ENCODE data around the gene ZFC3H1. TPM values are rescaled to one million over a fixed set of nuclear protein-coding genes. Genes with fewer than 3 reads are reported as not detected.

Gene ZFC3H1
- total and polyA plus RNA-seq, 2 of the 13 experiments (the other 11 are each of a cell fraction or from before 2014, with no cell fraction given), result 17.1 to 38.3 TPM

- no peak for TF ChIP-seq PBX3 (CRISPR knock-in tag; IDR thresholded peaks at IDR 0.05; ENCODE audit: borderline replicate concordance)
- peak; percentile 85 for TF ChIP-seq HDAC2 (CRISPR knock-in tag; IDR thresholded peaks at IDR 0.05)
- no peak for TF ChIP-seq SP1 (IDR thresholded peaks at IDR 0.05)
- TF ChIP-seq SP1 (CRISPR knock-in tag; IDR thresholded peaks at IDR 0.05), result peak; percentile 68
- TF ChIP-seq MXD4 (CRISPR knock-in tag; IDR thresholded peaks at IDR 0.05), result peak; percentile 93
- TF ChIP-seq ARID3A (IDR thresholded peaks at IDR 0.05; ENCODE audit: low read depth, low read length), result no peak
- no peak; the same call in 1 of the 2 replicates for TF ChIP-seq THAP9 (CRISPR knock-in tag; IDR thresholded peaks at IDR 0.05; ENCODE audit: borderline replicate concordance)
- peak; percentile 83; the same call in 1 of the 2 replicates for TF ChIP-seq ZNF280B (CRISPR knock-in tag; IDR thresholded peaks at IDR 0.05; ENCODE audit: borderline replicate concordance)
- TF ChIP-seq TOPORS (CRISPR knock-in tag; IDR thresholded peaks at IDR 0.05), result no peak
- peak; percentile 69; the same call in 1 of the 2 replicates for TF ChIP-seq ZC3H4 (CRISPR knock-in tag; IDR thresholded peaks at IDR 0.05; ENCODE audit: borderline replicate concordance)
- TF ChIP-seq KLF6 (CRISPR knock-in tag; IDR thresholded peaks at IDR 0.05), result peak; percentile 65; the same call in 1 of the 2 replicates
- TF ChIP-seq KDM5B (CRISPR knock-in tag; IDR thresholded peaks at IDR 0.05; ENCODE audit: borderline replicate concordance), result peak; percentile 96
- TF ChIP-seq KLF12 (CRISPR knock-in tag; IDR thresholded peaks at IDR 0.05; ENCODE audit: borderline replicate concordance), result no peak
- no peak for TF ChIP-seq HNF1A (IDR thresholded peaks at IDR 0.05; ENCODE audit: low read depth)
- peak; percentile 81; the same call in 1 of the 2 replicates for TF ChIP-seq HNF1A (CRISPR knock-in tag; IDR thresholded peaks at IDR 0.05; ENCODE audit: borderline replicate concordance)
- no peak for TF ChIP-seq AGO1 (IDR thresholded peaks at IDR 0.05; ENCODE audit: low read depth, low read length, poor library complexity, severe bottlenecking)
- 0 out of 2 replicates have a peak, but pooled peaks have one; percentile 55 for TF ChIP-seq HOXA5 (CRISPR knock-in tag; IDR thresholded peaks at IDR 0.05)
Observed at GRCh38 chr12:71685914-71686657, 22.4 kb upstream of the ZFC3H1 start, which contains the start of gene TMEM19 (continued).

All from HepG2 (cell line).